ENCODE results near the gene PACRG. TPM values are rescaled to one million over a fixed set of nuclear protein-coding genes. Genes with fewer than 3 reads are reported as not detected.

PACRG gene
- polyA plus RNA-seq, 1 donor (not counting 4 experiments of a cell fraction or from before 2014, with no cell fraction given) = 0.31 TPM

DNA sequence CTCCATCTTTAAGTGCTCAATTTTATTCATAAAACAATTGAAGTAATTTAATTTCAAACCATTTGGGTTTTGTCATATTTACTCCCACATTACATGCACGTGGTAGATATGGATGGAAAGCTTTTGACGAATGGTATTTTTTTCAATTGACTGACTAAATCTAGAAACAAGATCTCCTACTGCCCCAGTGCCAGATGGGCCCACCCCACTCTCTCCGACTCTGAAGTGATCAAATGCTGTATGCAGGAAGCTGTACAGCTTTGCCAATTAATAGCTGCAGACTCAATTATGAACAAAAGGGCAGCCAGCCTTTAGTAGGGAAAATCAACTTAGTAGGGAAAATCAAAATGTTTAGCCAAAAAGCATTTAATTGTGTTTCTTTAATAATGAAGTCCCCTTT lies 46.2 kb downstream of the PACRG start:
- Histone ChIP-seq H4K20me1 (ENCODE audit: control insufficient read depth, extremely low read depth, insufficient read depth, low read length) (no peaks in the 10 kb centered on the region), H3K9ac (ENCODE audit: control insufficient read depth, extremely low read depth, insufficient read depth, low read length) (no peak overlapping the region), H3K4me1 (ENCODE audit: control insufficient read depth, extremely low read depth, insufficient read depth, low read length) (no peaks in the 10 kb centered on the region), H3K79me2 (ENCODE audit: control insufficient read depth, insufficient read depth, low read length) (no peaks in the 10 kb centered on the region), H3K27me3 (ENCODE audit: control insufficient read depth, extremely low read depth, insufficient read depth, low read length) (no peaks in the 10 kb centered on the region), H2AFZ (ENCODE audit: control insufficient read depth, low read length) (no peak overlapping the region), H3K4me2 (ENCODE audit: control insufficient read depth, extremely low read depth, insufficient read depth, low read depth, low read length) (no peak overlapping the region), H3K36me3 (ENCODE audit: control insufficient read depth in 2 of 2, extremely low read depth in 1 of 2, insufficient read depth in 2 of 2, low read length in 2 of 2) (no peaks in the 10 kb centered on the region), H3K27ac (ENCODE audit: control insufficient read depth, insufficient read depth, low read length) (no peak overlapping the region), H3K9me3 (ENCODE audit: control insufficient read depth, low read depth, low read length) (no peaks in the 10 kb centered on the region), H3K9me1 (ENCODE audit: control insufficient read depth, extremely low read depth, insufficient read depth, low read length) (no peaks in the 10 kb centered on the region), H3K4me3 (ENCODE audit: control insufficient read depth in 2 of 3, extremely low read depth in 1 of 3, insufficient read depth in 2 of 3, low read depth in 1 of 3, low read length in 3 of 3) (no peak overlapping the region)
- no peak for FAIRE-seq
- dilution Hi-C loops (cut with MboI; ENCODE audit: extremely low pct_ligation_motif_present, low sequenced_read_pairs) = no loop called here
- no peak for DNase-seq (ENCODE audit: low read depth, low spot score)
- TF ChIP-seq CTCF (optimal IDR thresholded peaks at IDR 0.05 in 1 of 3, IDR thresholded peaks at IDR 0.05 in 1 of 3, conservative IDR thresholded peaks at IDR 0.05 in 1 of 3; ENCODE audit: extremely low read depth in 1 of 3, insufficient read depth in 2 of 3, low read length in 3 of 3) (no peak), EZH2 (IDR thresholded peaks at IDR 0.05; ENCODE audit: low read length) (no peak)

DNA sequence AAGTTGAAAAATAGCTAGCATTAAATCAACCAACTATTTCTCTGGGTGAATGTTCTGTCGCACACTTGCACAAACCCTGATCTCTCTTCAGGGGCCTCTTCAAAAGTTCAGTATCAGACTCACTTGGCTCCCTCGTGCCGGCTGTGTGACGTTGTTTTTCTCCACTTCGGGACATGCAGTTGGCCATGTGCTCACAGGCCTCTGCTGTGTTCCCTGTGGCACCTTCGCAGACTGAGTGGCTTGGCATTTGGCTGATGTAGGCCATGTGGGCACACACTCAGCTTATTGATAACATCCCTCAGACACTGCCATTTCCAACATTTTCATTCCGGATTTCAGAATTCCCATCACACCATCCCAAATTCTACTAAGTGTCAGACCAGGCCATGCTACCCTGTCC lies 49.3 kb downstream of the PACRG start:
- dilution Hi-C loops (cut with MboI; ENCODE audit: extremely low pct_ligation_motif_present, low sequenced_read_pairs) = no loop called here
- FAIRE-seq = no peak
- no peak for DNase-seq (ENCODE audit: low read depth, low spot score)

More for the DNA sequence above, 49.3 kb downstream of the PACRG start:
- H3K27ac ChIP-seq (ENCODE audit: control insufficient read depth, insufficient read depth, low read length) = no peak overlapping the region
- H3K79me2 ChIP-seq (ENCODE audit: control insufficient read depth, insufficient read depth, low read length) = no peaks in the 10 kb centered on the region
- H4K20me1 ChIP-seq (ENCODE audit: control insufficient read depth, extremely low read depth, insufficient read depth, low read length) = no peaks in the 10 kb centered on the region
- no peak overlapping the region for H3K4me3 ChIP-seq (ENCODE audit: control insufficient read depth in 2 of 3, extremely low read depth in 1 of 3, insufficient read depth in 2 of 3, low read depth in 1 of 3, low read length in 3 of 3)
- TF ChIP-seq CTCF (optimal IDR thresholded peaks at IDR 0.05 in 1 of 3, IDR thresholded peaks at IDR 0.05 in 1 of 3, conservative IDR thresholded peaks at IDR 0.05 in 1 of 3; ENCODE audit: extremely low read depth in 1 of 3, insufficient read depth in 2 of 3, low read length in 3 of 3) (no peak), EZH2 (IDR thresholded peaks at IDR 0.05; ENCODE audit: low read length) (no peak)
- no peak overlapping the region for H3K9ac ChIP-seq (ENCODE audit: control insufficient read depth, extremely low read depth, insufficient read depth, low read length)
- no peaks in the 10 kb centered on the region for H3K36me3 ChIP-seq (ENCODE audit: control insufficient read depth in 2 of 2, extremely low read depth in 1 of 2, insufficient read depth in 2 of 2, low read length in 2 of 2)
- no peak overlapping the region for H2AFZ ChIP-seq (ENCODE audit: control insufficient read depth, low read length)
- H3K9me3 ChIP-seq (ENCODE audit: control insufficient read depth, low read depth, low read length) = no peaks in the 10 kb centered on the region
- H3K27me3 ChIP-seq (ENCODE audit: control insufficient read depth, extremely low read depth, insufficient read depth, low read length) = no peaks in the 10 kb centered on the region
- H3K9me1 ChIP-seq (ENCODE audit: control insufficient read depth, extremely low read depth, insufficient read depth, low read length) = no peaks in the 10 kb centered on the region
- H3K4me1 ChIP-seq (ENCODE audit: control insufficient read depth, extremely low read depth, insufficient read depth, low read length) = no peaks in the 10 kb centered on the region
- H3K4me2 ChIP-seq (ENCODE audit: control insufficient read depth, extremely low read depth, insufficient read depth, low read depth, low read length) = no peak overlapping the region
